ENCODE measurements around the gene CACNG7. TPM values are rescaled to one million over a fixed set of nuclear protein-coding genes. Genes with fewer than 3 reads are reported as not detected.

The CACNG7 gene
- total RNA-seq, 3 donors from 2014 or later: not detected

- no peak for DNase-seq (ENCODE audit: low spot score in 2 of 2)
- Histone ChIP-seq H3K27me3 (peaks cover 15 to 63% of the 10 kb centered on the region in 2 donors), H3K4me3 (no peak overlapping the region), H3K27ac (no peak overlapping the region), H3K4me1 (no peaks in the 10 kb centered on the region), H3K36me3 (no peaks in the 10 kb centered on the region), H3K9me3 (no peaks in the 10 kb centered on the region)
- TF ChIP-seq POLR2AphosphoS5 (IDR thresholded peaks at IDR 0.05) (no peak), CTCF (IDR thresholded peaks at IDR 0.05) (no peak), POLR2A (IDR thresholded peaks at IDR 0.05) (no peak)
- intact Hi-C loops (cut with DNase I; ENCODE audit: low total_unique reads): no loop called here
These were observed 3.3 kb upstream of the CACNG7 start for GRCh38 chr19:53905787-53906186.

- no peak overlapping the region for H3K4me3 ChIP-seq
- no peak for DNase-seq (ENCODE audit: low spot score in 2 of 2)
- no peaks in the 10 kb centered on the region for H3K4me1 ChIP-seq
- peaks cover 15 to 66% of the 10 kb centered on the region in 2 donors for H3K27me3 ChIP-seq
- intact Hi-C loops (cut with DNase I; ENCODE audit: low total_unique reads): no loop called here
- no peak overlapping the region for H3K27ac ChIP-seq
- H3K36me3 ChIP-seq: no peaks in the 10 kb centered on the region
- TF ChIP-seq POLR2A (IDR thresholded peaks at IDR 0.05) (no peak), POLR2AphosphoS5 (IDR thresholded peaks at IDR 0.05) (no peak), CTCF (IDR thresholded peaks at IDR 0.05) (peak; percentile 15 to 51 (median 51))
- H3K9me3 ChIP-seq: no peaks in the 10 kb centered on the region
These were observed 2.6 kb upstream of the CACNG7 start for GRCh38 chr19:53906211-53907192.

GRCh38 chr19:53907193-53907581 is 1.9 kb upstream of the CACNG7 start:
- TF ChIP-seq POLR2A (IDR thresholded peaks at IDR 0.05) (no peak), POLR2AphosphoS5 (IDR thresholded peaks at IDR 0.05) (no peak), CTCF (IDR thresholded peaks at IDR 0.05) (no peak)
- Histone ChIP-seq H3K4me3 (no peak overlapping the region), H3K36me3 (no peaks in the 10 kb centered on the region), H3K9me3 (no peaks in the 10 kb centered on the region), H3K4me1 (no peaks in the 10 kb centered on the region), H3K27me3 (peaks cover 15 to 73% of the 10 kb centered on the region in 2 donors), H3K27ac (no peak overlapping the region)
- intact Hi-C loops (cut with DNase I; ENCODE audit: low total_unique reads): no loop called here
- no peak for DNase-seq (ENCODE audit: low spot score in 2 of 2)

- no peak for DNase-seq (ENCODE audit: low spot score in 2 of 2)
- peaks cover 15 to 78% of the 10 kb centered on the region in 2 donors for H3K27me3 ChIP-seq
These were observed 1.4 kb upstream of the CACNG7 start for GRCh38 chr19:53907690-53908089.

More at GRCh38 chr19:53907690-53908089, 1.4 kb upstream of the CACNG7 start:
- H3K9me3 ChIP-seq: no peaks in the 10 kb centered on the region
- peak overlapping the region in 1 of 3 donors; percentile 31 for H3K4me3 ChIP-seq
- H3K27ac ChIP-seq: no peak overlapping the region
- no peak for TF ChIP-seq POLR2A (IDR thresholded peaks at IDR 0.05)
- TF ChIP-seq CTCF (IDR thresholded peaks at IDR 0.05): no peak
- no peak for TF ChIP-seq POLR2AphosphoS5 (IDR thresholded peaks at IDR 0.05)
- intact Hi-C loops (cut with DNase I; ENCODE audit: low total_unique reads): no loop called here
- H3K4me1 ChIP-seq: no peaks in the 10 kb centered on the region
- H3K36me3 ChIP-seq: no peaks in the 10 kb centered on the region
